Left ventricle myocardium inferior (tissue), 1 donor: ENCODE data around the gene CAMKK1. TPM values are rescaled to one million over a fixed set of nuclear protein-coding genes. Genes with fewer than 3 reads are reported as not detected.

ENCODE experiments used
- DNase-seq: peaks from one replicate; pipeline ENCODE4 v3.0.0-alpha.2; 2020
- H3K27ac ChIP-seq: fragments of 200-600 bp; replicated peaks from 2 replicates; pipeline ENCODE4 v1.8.0; 2021
- H3K27me3 ChIP-seq: fragments of 200-600 bp; 2 replicates; pipeline ENCODE4 v1.8.0; 2021; ENCODE audit warnings: low read depth
- H3K36me3 ChIP-seq: fragments of 200-600 bp; 2 replicates; pipeline ENCODE4 v1.8.0; 2021
- H3K4me1 ChIP-seq: fragments of 200-600 bp; 2 replicates; pipeline ENCODE4 v1.8.0; 2021
- H3K4me3 ChIP-seq: fragments of 200-600 bp; 2 replicates; pipeline ENCODE4 v1.8.0; 2021; ENCODE audit warnings: mild to moderate bottlenecking, moderate library complexity
- H3K9me3 ChIP-seq: fragments of 200-600 bp; replicated peaks from 2 replicates; pipeline ENCODE4 v1.8.0; 2021
- CTCF ChIP-seq: fragments of 200-600 bp; IDR thresholded peaks from 2 replicates; pipeline ENCODE4 v1.8.0; 2021; ENCODE audit warnings: antibody characterized with exemption, mild to moderate bottlenecking, borderline replicate concordance
- intact Hi-C: fragments of 100-400 bp; cut with micrococcal nuclease; formaldehyde crosslinking; loops from one replicate; pipeline ENCODE4 v1.11.0; 2022
- total RNA-seq: library from RNA; stranded (reverse); fragmentation: NEBNext Ultra II Directional; extraction: Animal tissue kit (Norgen Biotek cat#: 25700); gene quantifications from one replicate; pipeline ENCODE4 v1.2.1, GENCODE V29; 2021
- donor health status: DM: no; HTN: yes; CAD: no; lungs with severe emphysema.

CAMKK1 gene
- total RNA-seq, 1 donor from 2014 or later = 5.5 TPM

GRCh38 chr17:3906881-3907280, 14.0 kb upstream of the CAMKK1 start:
- no peak for DNase-seq
- H3K4me1 ChIP-seq = no peaks in the 10 kb centered on the region
- H3K27me3 ChIP-seq = no peaks in the 10 kb centered on the region
- no peaks in the 10 kb centered on the region for H3K36me3 ChIP-seq
- no peak overlapping the region for H3K4me3 ChIP-seq
- no peak overlapping the region for H3K27ac ChIP-seq
- H3K9me3 ChIP-seq = no peaks in the 10 kb centered on the region
- no peak for TF ChIP-seq CTCF
- intact Hi-C loops = no loop called here

- no peaks in the 10 kb centered on the region for H3K36me3 ChIP-seq
- no peaks in the 10 kb centered on the region for H3K27me3 ChIP-seq
- DNase-seq = no peak
- TF ChIP-seq CTCF = no peak
- intact Hi-C loops = no loop called here
- H3K4me3 ChIP-seq = no peak overlapping the region
- H3K27ac ChIP-seq = no peak overlapping the region
- no peaks in the 10 kb centered on the region for H3K4me1 ChIP-seq
- no peaks in the 10 kb centered on the region for H3K9me3 ChIP-seq
These were observed 12.2 kb upstream of the CAMKK1 start for GRCh38 chr17:3905017-3905520.

GRCh38 chr17:3904501-3904900, 11.6 kb upstream of the CAMKK1 start:
- Histone ChIP-seq H3K36me3 (no peaks in the 10 kb centered on the region), H3K9me3 (no peaks in the 10 kb centered on the region), H3K4me1 (no peaks in the 10 kb centered on the region), H3K4me3 (no peak overlapping the region), H3K27me3 (no peaks in the 10 kb centered on the region), H3K27ac (no peak overlapping the region)
- intact Hi-C loops = no loop called here
- no peak for DNase-seq
- no peak for TF ChIP-seq CTCF

- no peak overlapping the region for H3K4me3 ChIP-seq
- intact Hi-C loops = no loop called here
- H3K27ac ChIP-seq = no peak overlapping the region
- no peaks in the 10 kb centered on the region for H3K27me3 ChIP-seq
- H3K4me1 ChIP-seq = no peaks in the 10 kb centered on the region
- no peak for TF ChIP-seq CTCF
- no peaks in the 10 kb centered on the region for H3K36me3 ChIP-seq
- no peaks in the 10 kb centered on the region for H3K9me3 ChIP-seq
- no peak for DNase-seq
These were observed 11.0 kb upstream of the CAMKK1 start for GRCh38 chr17:3903881-3904290.

GRCh38 chr17:3903051-3903825, 10.4 kb upstream of the CAMKK1 start:
- no peak overlapping the region for H3K27ac ChIP-seq
- intact Hi-C loops = no loop called here
- DNase-seq = no peak

More at GRCh38 chr17:3903051-3903825, 10.4 kb upstream of the CAMKK1 start:
- TF ChIP-seq CTCF = no peak
- no peaks in the 10 kb centered on the region for H3K27me3 ChIP-seq
- H3K36me3 ChIP-seq = no peaks in the 10 kb centered on the region
- no peaks in the 10 kb centered on the region for H3K4me1 ChIP-seq
- H3K4me3 ChIP-seq = no peak overlapping the region
- no peaks in the 10 kb centered on the region for H3K9me3 ChIP-seq
